GM18502 (cell line): Measurements from ENCODE around the gene ADAMTSL2.

Experiments used
- ATAC-seq: cut with Tn5 transposase; IDR thresholded peaks from one replicate; pipeline ENCODE4 v1.9.1; 2021; ENCODE audit warnings: mild to moderate bottlenecking; ENCODE audit not compliant: unreplicated experiment, poor library complexity

ADAMTSL2 gene

GRCh38 chr9:133534346-133535291, at the start of gene ADAMTSL2:
TSS of gene ADAMTSL2 (plus strand) at chr9:133534704. CDS start at chr9:133536713, 2,009 bp downstream.
- ATAC-seq, result no peak

GRCh38 chr9:133485531-133486260, 48.8 kb upstream of the ADAMTSL2 start:
- ATAC-seq, result no peak

DNA sequence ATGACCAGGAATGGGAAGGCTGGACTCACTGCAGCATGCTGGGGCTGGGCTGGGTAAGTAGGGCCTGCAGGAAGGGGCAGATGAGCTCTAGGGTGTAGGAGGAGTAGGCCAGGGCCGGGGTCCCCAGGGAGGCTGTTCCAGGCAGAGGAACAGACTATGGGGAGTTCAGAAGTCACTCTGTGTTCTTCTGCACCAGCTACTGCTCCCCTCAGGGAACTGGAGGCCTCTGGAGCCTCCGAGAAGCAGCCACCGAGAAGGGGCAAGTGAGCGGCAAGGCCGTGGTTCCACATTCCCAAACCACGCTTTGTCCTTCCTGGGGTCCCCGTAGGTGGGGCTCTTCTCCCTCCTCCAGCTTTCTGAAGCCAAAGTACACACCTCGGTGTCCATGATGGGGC, 47.2 kb upstream of the ADAMTSL2 start:
- ATAC-seq, result no peak

DNA sequence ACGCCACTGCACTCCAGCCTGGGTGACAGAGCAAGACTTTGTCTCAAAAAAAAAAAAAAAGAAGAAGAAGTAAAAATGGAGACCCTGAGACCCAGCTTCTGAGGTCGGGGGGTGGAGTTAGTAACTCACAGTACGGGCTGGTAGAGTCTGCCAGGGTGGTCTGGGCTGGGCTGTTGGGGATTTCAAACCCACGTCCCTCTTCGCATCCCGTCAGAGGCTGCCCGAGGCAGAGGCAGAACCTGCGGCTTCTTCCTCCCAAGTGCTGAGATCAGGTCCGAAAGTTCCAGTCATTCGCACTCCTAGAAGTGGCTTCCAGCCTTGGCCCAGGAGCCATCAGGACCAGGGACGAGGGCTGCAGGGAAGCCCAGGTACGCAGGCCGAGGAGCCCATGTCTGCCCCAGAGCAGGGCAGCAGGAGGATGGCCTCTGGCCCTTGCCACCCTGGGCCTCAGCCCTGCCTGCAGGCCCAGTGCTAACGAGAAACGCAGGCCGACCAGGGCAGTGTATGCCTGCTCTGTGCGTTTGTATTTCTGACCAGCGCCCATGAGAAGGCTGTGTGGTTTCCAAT, 45.7 kb upstream of the ADAMTSL2 start:
- no peak for ATAC-seq

GRCh38 chr9:133489253-133490190, 45.0 kb upstream of the ADAMTSL2 start:
- no peak for ATAC-seq

DNA sequence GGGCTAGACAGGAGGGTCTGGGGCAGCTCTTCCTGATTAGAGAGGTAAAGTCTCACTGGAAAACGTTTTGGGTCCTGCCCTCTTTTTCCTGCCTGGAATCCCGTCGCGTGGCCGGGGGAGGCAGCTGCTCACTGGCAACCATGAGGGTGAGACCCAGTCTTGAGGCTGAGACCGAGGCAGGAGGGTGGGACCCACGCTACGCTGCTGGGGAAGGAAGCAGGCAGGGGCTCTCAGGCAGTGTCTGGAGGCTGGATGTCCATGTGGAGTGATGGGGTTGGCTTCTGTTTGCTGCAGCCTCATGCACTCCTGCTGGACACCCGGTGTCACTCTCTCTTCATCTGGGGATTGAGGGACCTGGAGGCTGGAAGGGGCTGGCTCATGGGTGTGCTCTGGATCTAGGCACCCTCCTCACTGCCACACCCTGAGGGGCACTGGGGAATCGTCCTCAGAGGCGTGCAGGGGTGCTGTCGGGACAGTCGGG, 44.3 kb upstream of the ADAMTSL2 start:
- no peak for ATAC-seq

- no peak for ATAC-seq
Measured at GRCh38 chr9:133490865-133491655, 43.4 kb upstream of the ADAMTSL2 start.

DNA sequence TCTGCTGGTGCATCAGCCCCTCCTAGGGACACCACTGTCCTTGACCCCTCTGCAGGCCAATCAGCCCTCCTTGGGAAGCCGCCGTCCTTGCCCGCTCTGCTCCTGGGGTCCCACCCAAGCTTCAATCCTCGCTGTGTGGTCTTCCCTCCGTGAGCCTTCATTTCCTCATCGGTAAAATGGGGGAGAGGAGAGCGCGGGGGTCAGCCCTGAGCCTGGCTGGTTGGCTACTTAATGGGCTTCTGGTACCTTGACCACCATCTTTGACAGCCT, 42.9 kb upstream of the ADAMTSL2 start:
- no peak for ATAC-seq

DNA sequence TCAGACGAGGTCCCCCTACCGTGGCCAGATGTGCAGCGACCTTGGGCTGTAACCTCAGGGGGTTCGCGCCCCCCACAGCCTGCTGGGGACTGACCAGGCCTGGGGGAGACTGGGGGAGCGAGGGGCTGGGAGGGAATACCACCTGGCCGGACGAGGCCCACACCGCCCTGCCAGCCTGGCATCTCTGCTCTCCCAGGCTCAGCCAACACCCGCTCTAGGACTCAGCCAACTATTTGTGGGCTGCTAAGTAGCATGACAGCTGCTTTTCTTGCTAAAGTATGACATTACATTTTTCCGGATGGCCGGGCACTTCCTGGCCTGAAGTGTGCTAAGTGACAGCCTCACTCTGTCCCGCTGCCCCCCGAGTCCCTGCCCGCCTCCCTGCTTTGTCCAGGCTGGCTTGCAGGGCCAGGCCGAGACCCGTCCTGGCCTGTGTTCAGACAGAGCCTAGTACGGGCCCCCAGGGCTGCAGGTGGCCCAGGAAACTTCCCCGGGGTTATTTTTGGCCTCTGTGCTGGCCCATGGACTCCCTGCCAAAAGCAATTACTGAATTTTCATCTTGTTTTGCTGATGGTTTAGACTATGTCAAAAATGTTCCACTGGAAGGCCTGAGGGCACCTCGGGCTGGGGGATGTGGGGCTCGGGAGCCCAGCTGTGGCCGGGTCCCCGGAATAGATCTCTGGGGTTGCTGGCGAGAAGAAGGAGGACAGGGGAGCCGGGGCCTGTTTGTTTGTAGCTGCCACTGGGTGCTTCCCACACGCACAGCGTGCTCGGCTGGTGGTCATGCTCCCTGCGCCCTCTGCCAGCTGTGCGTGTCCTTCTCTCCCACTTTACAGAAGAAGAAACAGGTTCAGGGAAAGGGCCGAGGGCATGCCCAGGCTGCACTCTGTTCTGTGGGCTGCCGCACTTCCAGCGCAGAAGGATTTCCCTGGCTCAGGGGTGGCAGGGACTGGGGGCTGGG, 42.2 kb upstream of the ADAMTSL2 start:
- ATAC-seq, result no peak

- ATAC-seq, result no peak
Measured at GRCh38 chr9:133493428-133493827, 41.1 kb upstream of the ADAMTSL2 start.

DNA sequence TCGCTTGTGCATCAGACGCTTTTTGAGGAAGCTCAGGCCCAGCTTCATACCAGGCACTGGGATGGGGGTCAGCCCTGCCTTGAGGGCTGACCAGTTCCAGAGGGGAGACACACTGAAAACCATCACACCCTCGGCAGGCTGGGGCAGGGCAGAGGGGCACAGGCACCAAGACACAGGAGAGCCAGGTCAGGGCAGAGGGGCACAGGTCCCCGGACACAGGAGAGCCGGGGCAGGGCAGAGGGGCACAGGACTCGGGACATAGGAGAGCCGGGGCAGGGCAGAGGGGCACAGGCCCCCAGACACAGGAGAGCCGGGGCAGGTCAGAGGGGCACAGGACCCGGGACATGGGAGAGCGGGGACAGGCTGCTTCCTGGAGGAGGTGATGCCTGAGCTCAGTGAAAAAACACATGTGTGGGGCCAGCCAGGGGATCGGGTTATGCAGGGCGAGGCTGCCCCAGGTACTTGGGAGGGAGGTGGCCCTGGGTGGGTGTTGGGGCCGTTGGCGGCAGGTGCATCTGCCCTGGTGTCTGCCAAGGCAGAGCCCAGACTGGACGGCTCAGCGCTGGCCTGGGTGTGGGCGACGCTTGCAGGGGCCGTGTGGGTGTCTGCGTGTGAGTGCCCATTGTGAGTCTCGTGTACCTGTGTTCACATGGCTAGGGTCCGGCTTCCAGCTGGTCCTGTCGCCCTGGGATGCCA, 40.5 kb upstream of the ADAMTSL2 start:
- ATAC-seq, result no peak

GRCh38 chr9:133494636-133495326, 39.7 kb upstream of the ADAMTSL2 start:
- no peak for ATAC-seq

DNA sequence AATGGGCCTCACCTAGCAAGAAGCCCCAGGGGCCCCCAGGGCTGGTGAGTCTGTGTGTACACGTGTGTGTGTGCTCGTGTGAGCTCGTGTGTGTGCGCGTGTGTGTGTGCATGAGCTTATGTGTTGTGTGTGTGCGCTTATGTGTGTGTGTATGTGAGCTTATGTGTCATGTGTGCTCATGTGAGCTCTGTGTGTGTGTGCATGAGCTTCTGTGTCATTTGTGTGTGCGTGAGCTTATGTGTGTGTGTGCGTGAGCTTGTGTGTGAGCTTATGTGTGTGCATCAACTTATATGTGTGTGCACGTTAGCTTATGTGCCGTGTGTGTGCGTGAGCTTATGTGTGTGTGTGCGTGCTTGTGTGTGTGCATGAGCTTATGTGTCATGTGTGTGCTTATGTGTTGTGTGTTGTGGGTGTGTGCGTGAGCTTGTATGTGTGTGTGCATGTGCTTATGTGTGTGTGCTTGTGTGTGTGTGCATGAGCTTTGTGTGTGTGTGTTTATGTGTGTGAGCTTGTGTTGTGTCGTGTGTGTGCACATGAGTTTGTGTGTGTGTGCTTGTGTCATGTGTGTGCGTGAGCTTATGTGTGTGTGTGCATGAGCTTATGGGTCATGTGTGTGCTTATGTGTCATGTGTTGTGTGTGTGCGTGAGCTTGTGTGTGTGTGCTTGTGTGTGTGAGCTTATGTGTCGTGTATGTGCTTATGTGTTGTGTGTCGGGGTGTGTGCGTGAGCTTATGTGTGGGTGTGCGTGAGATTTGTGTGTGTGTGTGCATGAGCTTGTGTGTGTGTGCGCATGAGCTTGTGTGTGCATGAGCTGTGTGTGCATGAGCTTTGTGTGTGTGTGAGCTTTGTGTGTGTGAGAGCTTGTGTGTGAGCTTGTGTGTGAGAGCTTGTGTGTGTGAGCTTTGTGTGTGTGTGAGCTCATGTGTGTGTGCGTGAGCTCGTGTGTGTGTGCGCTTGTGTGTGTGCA, 38.9 kb upstream of the ADAMTSL2 start:
- ATAC-seq, result no peak

DNA sequence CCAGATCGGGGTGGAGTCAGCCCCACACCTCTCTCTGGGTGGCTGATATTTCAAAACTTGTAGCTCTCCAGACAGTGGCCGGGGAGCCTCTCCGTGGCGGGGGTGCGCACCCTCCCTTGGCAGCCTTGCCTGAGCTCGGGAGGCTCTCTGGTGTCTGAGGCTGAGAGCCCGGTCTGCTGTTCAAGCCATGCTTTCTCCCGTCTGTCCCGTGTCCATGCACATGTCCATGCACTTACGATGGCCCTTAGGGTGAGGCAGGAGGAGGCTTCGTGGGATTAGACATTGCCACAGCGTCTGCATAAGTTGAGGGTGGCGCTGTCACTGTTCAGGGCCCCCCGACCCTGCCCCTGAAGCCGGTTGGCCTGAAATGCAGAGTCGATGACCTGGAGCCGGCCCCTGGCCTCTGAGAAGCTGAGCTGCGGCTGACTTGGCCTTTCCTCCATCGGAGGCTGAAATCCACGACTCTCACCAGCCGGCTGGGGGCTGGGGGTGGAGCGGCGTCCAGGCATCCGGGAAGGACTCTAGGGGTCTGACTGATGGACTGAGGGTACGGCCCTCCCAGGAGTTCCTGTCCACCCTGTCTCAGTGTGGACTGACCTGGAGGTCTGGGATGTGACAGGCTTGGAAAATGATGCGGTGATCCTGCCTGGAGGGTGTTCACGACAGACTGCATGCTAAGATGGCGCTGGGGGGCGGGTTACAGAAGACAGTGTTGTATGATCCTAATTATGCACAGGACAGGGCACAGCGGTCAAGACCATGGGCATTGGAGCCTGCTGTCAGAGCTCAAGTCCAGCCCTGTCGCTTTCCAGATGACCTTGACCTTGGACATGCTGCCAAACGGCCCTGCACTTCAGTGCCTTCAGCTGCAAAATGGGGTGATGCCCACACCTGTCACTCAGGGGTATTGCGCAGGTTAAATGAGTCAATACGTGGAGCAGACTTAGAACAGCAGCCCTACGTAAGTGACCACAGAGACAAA, 37.4 kb upstream of the ADAMTSL2 start:
- no peak for ATAC-seq
